Stimulated activated CD8-positive, alpha-beta memory T cell treated with anti-CD3 and anti-CD28 coated beads, Interleukin-12 subunit alpha, Interleukin-12 subunit beta, amount 100 ng/mL, for 24 hours (primary cell): ENCODE results near the gene MSI2.

ENCODE experiments used
- DNase-seq: peaks from one replicate; pipeline ENCODE4 v3.0.0-alpha.2; 2020; ENCODE audit errors: extremely low read depth

MSI2 gene

DNA sequence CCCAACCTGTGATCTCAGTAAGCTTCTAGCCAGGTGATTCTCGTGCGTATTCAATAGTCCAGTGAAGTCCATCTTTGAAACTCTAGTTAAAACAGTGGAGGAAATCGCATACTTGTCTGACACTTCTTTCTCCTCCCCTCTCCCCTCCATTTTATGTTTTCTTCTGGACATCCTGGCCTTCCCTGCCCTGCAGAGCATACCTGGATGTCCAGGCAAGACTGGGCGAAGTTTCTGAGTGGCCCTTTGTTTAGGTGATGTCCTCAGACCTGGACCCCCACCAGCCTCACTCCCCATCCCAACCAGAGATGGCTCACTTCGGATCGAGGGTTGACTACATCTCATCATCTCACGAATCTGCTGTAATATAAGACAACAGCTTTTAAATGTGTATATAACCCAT, 423.0 kb downstream of the MSI2 start:
- DNase-seq = no peak

DNA sequence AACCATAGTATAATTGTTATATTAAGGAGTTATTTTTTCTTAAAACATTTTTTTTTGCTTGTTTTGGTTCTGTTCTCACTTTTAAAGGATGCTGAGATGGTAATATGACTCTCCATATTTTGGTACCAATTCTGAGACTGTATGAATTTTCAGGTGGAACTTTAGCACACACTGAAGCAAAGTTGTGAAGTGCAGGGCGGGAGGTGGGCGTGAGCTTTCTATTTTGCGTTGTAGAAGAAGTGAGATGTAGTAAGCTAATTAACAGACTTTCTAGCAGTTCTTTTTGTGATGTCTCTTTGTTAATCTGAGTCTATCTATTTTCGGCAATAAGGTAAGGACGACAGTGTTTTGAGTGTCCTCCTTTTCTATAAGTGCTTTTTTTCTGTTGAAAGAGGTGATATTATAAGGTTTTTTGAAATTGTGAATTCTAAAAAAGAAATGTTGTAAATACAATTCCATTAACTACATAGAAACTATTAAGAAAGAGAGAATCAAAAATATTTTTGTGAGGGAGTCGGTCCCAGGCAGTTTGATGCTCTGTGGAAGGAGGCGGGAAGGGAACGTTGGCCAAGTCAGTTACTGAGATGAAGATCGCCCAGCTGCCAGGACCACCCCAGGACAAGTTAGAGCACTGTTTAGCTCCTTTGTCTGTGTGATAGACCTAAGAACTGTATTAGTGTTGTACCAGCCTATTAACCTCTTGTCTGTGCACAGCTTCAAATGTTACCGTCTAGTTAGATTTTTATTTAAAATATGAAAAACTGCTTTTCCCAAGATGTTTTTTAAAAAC, 423.8 kb downstream of the MSI2 start:
- no peak for DNase-seq

DNA sequence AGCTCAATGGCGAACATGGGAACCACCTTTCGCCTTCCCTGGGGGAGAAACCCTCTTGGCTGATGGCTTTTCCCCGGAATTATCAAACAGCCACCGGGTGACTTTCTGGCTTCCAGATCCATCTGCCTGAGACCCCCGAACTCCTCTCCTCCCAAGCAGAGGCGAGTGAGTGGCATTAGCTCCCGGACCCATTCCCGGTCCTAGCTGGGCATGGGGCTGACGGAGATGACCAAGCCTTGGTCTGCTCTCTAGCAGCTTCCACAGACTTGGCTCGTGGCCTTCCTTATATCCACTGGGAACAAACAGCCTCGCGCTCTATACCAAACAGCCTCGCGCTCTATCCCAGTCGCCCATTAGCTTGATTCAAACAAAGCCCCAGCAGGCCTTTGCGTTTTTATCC, 426.4 kb downstream of the MSI2 start:
- DNase-seq = no peak

DNA sequence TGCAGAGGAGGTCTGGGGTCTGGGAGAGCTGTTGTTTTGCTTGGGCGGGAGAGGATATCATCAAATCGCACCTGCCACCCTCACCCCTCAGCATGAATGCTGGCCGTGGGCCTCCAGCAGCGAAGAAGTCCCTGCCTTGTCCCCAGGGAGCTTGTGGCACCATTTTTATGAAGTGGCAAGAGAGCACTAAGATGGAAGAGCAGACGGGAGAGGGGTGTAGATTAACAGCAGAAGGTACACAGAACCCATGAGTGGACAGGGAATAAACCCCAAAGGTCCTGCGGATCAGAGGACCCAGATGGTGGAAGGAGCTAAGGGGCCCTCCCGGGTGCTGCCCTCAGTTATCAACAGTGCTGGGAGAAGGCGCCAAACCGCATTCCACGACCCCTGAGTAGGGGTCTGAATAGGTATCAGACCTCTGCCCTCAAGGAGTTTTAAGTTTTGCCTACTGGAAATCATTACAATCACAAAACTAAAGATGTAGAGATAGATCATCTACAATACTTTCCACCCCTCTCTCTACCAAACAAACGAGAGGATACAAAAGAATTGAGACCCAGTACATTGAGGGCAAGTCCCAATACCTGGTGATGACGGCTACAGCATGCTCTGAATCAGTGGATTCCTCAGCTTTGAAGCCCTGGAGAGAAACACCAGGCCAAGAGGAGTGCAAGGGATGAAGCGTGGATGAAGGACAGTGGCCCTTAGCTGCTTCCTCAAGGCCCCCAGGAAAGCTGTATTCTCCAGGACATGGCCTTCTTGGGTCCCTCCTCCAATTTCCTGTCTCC, 428.6 kb downstream of the MSI2 start:
- no peak for DNase-seq

DNA sequence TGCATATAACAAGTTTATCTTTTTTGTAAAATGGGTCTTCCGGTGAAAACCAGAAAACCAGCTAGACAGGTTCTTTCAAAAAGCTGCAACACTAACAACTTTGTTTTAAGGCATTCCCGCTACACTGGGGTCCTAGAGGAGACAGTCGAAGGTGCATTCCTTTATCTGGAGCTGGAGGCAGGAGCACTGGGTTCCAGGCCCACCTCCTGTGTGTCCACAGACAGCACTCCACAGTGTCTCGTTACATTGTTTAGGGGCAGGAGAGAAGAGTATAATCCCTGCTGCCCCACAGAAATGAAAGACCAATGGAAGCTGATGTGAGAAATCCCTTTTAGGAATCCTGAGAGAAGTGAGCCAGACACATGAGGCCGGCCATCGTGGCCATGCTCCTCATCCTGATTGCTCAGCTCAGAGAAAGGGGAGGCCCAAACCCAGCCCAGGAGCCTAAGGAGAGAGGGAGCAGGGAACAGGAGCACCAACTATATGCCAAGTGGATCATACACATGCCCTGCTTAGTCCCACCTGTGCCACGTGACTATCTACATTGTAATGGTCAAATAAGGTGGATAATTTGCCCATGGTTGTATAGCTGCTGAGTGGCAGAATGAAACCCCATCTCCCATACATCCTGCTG, 429.3 kb downstream of the MSI2 start:
- no peak for DNase-seq

DNA sequence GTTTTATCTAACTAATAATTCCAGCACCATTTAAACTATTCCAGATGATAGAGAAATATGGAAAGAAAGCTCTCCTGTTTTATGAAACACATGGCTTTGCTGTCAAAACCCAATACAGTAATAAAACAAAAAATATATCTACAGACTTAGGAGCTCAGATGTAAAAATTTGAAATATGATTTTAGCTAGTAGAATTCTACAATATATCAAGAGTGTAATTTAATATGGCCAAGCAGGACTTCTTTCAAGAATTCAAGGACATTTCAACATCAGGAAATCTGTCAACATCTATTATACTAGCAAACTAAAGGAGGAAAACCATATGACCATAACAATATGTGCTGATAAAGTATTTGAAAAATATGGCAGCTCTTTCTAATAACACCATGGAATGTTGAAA, 431.3 kb downstream of the MSI2 start:
- no peak for DNase-seq

DNA sequence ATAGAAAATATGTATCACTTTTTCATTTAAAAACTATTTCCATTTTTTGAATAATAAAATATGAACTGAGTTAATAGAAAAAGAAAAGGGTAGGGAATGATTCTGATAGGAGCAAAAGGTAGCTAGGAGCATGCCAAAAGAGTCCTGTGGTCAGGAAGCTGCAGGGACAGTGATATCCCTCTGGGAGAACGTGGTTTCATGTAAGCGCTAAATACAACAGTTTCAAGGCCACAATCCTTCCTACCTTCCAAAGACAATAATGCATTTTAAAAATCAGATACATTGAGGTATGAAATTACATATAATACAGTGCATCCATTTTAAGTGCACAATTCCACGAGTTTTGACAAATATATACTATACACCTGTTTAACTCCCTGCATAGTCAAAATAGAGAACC, 432.9 kb downstream of the MSI2 start:
- DNase-seq = no peak

DNA sequence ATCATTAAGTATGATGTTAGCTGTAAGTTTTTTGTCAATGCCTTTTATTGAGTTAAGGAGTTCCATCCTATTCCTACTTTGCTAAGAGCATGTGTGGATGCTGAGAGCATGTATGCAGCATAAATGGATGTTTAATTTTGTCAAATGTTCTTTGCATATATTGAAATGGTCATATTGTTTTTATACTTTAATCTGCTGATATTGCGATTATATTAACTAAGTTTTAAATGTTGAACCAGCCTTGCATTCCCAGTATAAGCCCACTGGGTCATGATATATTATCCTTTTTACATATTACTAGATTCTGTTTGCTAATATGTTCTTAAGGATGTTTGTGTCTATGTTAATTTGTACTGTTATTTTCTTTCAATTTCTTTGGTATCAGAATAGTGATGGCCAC, 435.6 kb downstream of the MSI2 start:
- DNase-seq = no peak

DNA sequence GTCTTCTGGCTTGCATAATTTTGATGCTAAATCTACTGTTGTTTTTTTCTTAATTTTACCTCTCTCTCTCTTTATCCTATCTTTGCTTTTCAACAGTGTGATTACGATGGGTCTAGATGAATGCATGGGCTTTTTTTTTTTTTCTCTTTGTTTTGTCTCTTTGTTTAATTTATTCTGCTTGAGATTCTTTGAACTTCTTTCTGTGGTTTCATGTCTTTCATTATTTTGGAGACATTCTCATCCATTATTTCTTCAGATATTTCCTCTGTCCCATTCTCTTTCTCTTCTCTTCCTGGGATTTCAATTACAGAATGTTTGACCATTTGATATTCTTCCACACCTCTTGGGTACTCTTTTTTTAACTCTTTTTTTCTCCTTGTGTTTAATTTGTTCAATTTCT, 436.4 kb downstream of the MSI2 start:
- DNase-seq = no peak

DNA sequence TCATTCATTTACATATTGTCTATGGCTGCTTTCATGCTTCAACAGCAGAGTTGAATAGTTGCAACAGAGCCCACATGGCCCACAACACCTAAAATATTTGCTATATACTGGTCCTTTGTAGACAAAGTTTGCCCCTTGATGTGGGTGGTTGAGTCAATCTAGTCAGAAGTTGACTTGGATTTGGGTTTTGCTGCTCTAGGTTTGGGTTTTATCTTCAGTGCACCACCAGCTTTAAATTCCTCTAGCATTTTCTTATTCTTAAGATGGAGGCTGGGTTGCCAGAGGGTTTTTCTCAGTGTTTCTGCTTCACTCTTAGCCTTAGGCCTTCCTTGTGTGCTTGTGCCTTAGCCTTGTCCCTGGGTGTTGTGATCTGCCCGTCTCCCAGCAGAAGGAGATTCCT, 437.7 kb downstream of the MSI2 start:
- no peak for DNase-seq

DNA sequence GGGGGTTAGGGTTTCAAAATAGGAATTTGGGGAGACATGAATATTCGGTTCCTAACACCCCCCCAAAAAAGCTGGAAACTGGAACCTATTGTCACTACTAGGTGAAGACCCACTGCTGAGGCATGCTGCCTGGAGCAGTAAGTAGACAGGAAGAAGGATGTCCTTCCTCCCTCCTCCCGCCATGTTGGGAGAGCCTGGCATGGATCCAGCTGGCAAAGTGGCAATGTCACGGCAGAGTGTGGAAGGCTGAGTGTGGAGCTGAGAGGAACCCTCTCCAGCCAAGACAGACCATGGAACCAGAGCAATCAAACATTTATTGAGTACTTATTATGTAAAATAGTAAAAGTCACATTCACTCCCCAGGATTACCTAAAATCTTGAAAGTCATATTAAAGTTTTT, 439.7 kb downstream of the MSI2 start:
- no peak for DNase-seq

DNA sequence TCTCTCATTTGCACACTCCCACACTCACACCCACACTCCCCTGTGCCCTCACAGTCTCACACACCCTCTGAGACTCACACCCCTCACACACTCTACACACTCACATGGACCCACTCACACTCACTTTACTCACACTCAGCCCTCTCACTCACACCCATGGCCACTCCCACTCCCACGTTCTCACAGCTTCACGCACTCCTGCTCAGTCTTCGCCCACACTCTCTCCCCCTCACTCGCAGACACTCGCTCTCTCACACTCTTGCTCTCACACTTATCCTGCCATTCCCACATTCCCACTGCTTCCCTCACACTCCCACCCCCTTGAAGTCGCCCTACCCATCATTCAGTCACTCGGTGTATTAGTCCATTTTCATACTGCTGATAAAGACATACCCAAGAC, 440.9 kb downstream of the MSI2 start:
- no peak for DNase-seq

DNA sequence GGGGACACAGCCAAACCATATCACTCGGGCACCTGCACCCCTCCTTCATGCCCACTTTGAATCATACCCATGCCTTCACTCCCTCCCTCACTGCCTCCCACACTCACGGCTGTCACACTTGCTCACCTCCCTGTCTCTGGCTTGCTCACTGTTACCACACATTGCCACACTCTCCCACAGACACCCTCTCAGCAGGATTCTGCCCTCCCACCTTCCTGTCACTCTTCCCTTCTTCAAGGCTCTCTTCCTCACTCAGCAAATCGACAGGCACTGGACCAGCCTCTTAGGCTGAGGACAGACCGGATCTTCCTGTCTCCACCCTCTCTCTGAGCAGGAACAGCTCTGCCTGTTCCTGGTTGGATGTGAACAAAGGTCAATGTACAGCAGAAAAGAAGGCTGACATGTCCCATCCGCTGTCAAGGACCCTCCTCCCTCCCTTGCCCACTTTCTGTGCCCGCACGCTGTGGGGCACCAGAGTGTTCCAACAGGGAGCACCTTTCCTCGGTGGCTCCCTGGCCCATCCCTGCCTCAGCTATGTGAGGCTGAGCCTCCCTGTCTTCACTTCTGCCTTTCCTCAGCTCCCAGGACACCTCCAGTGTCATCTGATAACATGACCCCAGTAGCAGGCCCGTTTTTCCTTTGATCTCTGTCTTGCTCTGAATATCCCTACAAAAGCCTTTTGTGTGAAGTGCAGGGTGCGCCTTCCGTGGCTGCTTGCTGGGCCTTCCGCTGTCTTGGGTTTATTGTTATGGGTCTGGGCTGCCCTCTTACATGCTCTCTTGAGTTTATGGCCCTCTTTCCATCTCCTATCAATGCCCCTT, 441.8 kb downstream of the MSI2 start:
- no peak for DNase-seq

DNA sequence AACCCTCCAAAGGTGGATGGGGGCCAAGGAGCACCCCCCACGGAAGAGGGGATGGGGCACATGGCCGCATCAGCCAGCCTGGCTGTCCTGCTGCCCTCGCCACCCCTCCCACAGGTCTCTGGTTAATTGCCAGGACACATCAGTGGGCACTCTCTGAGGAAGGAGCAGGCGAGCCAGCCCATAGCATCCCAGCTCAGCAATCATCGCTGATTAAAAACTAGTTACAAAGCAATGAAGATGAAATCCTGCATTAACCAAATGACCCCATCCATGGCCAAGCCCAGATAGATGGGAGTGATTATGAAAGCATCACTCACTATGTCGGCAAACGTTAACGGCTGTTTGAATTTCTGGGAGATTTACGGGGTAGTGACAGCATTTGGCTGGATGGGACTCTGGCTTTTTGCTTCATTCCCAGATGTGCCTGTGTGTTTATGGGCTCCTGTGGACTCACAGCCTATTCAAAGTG, 443.5 kb downstream of the MSI2 start:
- no peak for DNase-seq

DNA sequence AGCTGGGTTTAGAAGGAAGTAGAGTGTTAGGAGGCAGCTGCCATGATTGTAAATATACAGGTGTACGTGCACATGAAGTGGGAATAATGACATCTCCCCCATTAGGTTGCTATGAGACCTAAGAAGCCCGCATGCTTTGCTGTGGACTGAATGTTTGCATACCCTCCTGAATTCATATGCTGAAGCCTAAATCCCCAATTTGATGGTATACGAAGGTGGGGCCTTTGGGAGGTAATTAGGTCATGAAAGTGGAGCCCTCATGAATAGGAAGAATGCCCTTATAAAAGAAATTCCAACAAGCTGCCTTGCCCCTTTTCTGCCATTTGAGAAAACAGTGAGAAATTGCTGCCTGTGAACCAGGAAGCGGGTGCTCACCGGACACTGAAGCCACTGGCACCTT, 444.8 kb downstream of the MSI2 start:
- no peak for DNase-seq

DNA sequence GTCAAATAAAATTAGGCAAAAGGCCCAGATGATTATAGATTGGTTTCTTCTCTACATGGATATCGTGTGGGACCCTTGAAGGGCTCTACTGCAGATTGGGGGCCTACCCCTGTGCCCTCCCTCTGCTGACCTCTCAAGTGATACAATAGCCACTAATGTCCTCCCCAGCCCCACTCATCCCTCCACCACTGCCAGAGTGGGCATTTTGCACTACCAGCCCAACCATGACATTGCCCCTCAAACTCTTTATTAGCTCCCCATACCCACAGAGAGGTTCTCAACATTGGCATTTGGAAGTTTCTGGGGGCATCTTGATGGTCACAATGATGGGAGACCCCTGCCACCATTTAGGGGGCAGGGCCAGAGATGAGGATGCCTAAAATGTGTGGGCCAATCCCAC, 446.9 kb downstream of the MSI2 start:
- DNase-seq = no peak

DNA sequence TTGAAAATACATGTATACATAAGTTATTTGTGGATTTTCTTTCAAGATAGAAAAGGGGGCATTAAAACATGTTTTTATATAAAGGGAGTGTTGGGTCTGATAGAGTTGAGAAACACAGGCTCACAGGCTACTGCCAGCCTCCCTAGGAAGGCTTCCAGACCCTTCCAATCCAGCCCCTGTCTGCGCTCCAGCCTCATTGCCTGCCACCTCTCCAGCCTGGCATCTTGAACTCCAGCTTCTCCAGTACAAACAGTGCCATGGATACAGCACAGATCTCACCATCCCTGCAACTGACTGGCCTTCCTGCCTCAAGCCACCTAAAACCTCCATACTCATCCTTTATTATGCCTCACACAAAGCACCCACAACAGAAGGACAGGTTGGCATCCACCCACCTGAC, 448.1 kb downstream of the MSI2 start:
- DNase-seq = no peak

DNA sequence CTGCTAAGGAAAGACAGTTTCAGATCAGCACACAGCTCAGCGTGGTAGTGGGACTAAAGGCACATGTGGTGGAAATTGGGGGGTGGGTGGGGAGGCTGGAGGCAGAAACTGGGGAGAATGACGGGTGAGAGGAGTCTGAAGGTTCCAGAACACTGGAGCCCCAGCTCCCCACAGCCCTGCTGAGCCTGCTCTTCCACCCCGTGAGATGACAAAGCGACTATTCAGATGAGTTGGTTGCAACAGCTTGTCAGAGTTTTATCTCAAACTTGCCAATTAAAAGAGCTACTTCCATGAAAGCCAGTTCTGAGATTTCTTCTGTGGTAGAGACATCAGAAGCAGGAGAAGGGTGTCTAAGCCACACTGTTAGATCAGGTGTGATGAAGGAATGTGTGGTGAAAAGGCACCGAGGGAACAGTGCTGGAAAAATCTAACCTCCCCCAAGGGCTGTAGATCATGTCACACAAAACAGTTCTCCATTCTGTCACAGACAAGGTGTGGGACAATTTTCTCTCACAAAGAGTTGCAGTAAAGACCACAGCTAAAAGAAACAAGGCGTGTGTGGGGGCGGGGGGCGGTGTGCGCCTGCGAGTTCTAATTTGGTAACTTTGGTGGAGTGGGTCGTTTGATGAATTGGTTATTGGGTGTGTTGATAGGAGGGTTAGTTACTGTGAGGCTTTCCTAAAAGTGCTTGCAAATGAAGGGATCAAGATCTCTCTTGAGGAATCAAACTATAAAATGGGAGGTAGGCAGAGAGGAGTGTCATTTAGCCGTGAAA, 449.8 kb downstream of the MSI2 start:
- DNase-seq = no peak

DNA sequence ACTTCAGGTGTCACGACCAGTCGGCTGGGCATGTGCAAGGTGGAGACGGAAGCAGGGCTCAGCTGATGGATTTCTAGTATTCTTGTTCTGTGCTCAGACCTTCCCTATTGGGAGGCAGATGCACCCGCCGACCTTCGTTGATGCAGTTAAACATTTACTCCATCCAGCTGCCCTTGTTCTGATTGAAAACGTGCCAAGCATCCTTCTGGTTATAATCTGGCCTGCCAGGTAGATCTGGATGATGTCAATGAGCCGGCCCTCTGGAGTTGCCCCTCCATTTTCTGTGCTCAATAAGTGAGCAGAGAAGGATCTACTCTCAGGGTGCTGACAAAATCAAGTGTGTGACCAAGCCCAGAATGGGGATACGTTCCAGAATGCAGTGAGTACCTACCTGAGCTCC, 450.4 kb downstream of the MSI2 start:
- DNase-seq = no peak

DNA sequence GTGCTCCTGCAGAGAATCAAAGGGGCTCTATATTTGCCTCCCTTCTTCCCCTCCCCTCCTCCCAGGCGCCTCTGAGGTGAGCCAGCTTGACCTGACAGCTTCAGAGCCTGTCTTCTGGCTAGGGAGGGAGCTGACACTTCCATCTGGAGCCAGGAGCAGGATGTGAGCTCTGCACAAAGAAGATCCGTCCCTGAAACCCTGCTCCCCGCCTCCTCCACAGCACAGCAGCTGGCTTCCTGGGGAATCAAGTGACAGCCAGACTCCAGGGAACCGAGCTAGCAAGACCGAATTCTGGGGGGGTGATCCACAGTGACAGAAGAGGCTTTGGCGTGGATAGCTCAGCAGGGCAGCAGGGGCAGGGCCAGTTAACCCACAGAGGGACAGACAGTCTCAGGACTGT, 451.6 kb downstream of the MSI2 start:
- DNase-seq = no peak

DNA sequence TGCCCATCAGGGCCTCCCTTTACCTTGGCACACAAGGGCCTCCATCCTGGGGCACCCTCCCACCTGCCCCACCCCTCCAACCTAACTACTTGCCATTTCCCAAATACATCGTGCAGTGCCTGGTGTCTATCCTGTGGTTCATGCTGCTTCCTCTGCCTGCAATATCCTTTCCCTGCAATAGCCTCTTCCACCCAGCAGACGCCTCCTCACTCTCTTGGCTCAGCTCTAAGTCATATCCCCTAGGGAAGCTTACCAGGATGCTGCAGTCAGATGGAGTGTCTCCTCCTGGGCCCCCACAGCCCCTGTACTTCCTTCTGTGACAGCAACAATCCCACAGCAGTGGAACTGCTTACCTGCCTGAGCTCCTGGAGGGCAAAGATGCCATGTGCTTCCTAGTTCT, 452.1 kb downstream of the MSI2 start:
- no peak for DNase-seq
